HG03039 (cell line): ENCODE results near the gene VPS37C.
"Not testable (repeated sequence)": the region's sequence is repeated elsewhere in the genome, so short reads cannot be mapped to it uniquely, and the experiment has no call there.

Experiments used
- ATAC-seq: cut with Tn5 transposase; IDR thresholded peaks from one replicate; pipeline ENCODE4 v1.9.1; 2021; ENCODE audit warnings: mild to moderate bottlenecking, moderate library complexity; ENCODE audit not compliant: unreplicated experiment

The VPS37C gene

GRCh38 chr11:61176446-61176845 lies 15.2 kb upstream of the VPS37C start:
- ATAC-seq: no peak

- no peak for ATAC-seq
Measured at GRCh38 chr11:61174949-61175348, 13.7 kb upstream of the VPS37C start.

- no peak for ATAC-seq
Measured at GRCh38 chr11:61174273-61174672, 13.0 kb upstream of the VPS37C start.

GRCh38 chr11:61173456-61173855 lies 12.2 kb upstream of the VPS37C start:
- ATAC-seq: no peak

- ATAC-seq: no peak
Measured at GRCh38 chr11:61172888-61173287, 11.7 kb upstream of the VPS37C start.

GRCh38 chr11:61172356-61172755 lies 11.1 kb upstream of the VPS37C start:
- ATAC-seq: no peak

- ATAC-seq: no peak
Measured at GRCh38 chr11:61171907-61172306, 10.7 kb upstream of the VPS37C start.

- ATAC-seq: no peak
Measured at GRCh38 chr11:61170566-61170965, 9.3 kb upstream of the VPS37C start.

GRCh38 chr11:61168800-61169199 lies 7.6 kb upstream of the VPS37C start:
- no peak for ATAC-seq

- no peak for ATAC-seq
Measured at GRCh38 chr11:61168042-61168688, 6.9 kb upstream of the VPS37C start.

- not testable (repeated sequence) for ATAC-seq
Measured at GRCh38 chr11:61166331-61166730, 5.1 kb upstream of the VPS37C start.

GRCh38 chr11:61165785-61166184 lies 4.6 kb upstream of the VPS37C start:
- not testable (repeated sequence) for ATAC-seq

- no peak for ATAC-seq
Measured at GRCh38 chr11:61164606-61165424, 3.6 kb upstream of the VPS37C start.

GRCh38 chr11:61163714-61164605 lies 2.7 kb upstream of the VPS37C start:
- no peak for ATAC-seq

GRCh38 chr11:61163021-61163420 lies 1.8 kb upstream of the VPS37C start:
- no peak for ATAC-seq

- ATAC-seq: no peak
Measured at GRCh38 chr11:61162092-61162941, 1.1 kb upstream of the VPS37C start.

- no peak for ATAC-seq
Measured at GRCh38 chr11:61160487-61161189, 588 bp downstream of the VPS37C start.

GRCh38 chr11:61158691-61159381 lies 2.4 kb downstream of the VPS37C start:
- no peak for ATAC-seq

GRCh38 chr11:61157743-61158142 lies 3.5 kb downstream of the VPS37C start:
- ATAC-seq: no peak
